Dendritic cell treated with granulocyte-macrophage colony-stimulating factor and Interleukin-4, amounts not matched to agents 40 ng/mL and 50 ng/mL, for 4 days (primary cell): ENCODE results near the gene LRRC4C.

Experiments used
- H3K27ac Mint-ChIP-seq: one replicate; pipeline ENCODE4 v1.8.0; 2022; ENCODE audit warnings: mild to moderate bottlenecking, mixed read lengths
- H3K27me3 Mint-ChIP-seq: one replicate; pipeline ENCODE4 v1.8.0; 2022; ENCODE audit warnings: mild to moderate bottlenecking, mixed read lengths
- H3K36me3 Mint-ChIP-seq: one replicate; pipeline ENCODE4 v1.8.0; 2022; ENCODE audit warnings: low read depth, mixed read lengths
- H3K4me1 Mint-ChIP-seq: one replicate; pipeline ENCODE4 v1.8.0; 2022; ENCODE audit warnings: low read depth, mixed read lengths
- H3K4me3 Mint-ChIP-seq: one replicate; pipeline ENCODE4 v1.8.0; 2022; ENCODE audit warnings: mild to moderate bottlenecking, moderate library complexity, mixed read lengths
- H3K9me3 Mint-ChIP-seq: one replicate; pipeline ENCODE4 v1.8.0; 2022; ENCODE audit warnings: mixed read lengths
- intact Hi-C: fragments of 100-400 bp; cut with micrococcal nuclease; formaldehyde crosslinking; loops from one replicate; pipeline ENCODE4 v1.15.0; 2022

LRRC4C gene

GRCh38 chr11:40686765-40687164, 772.7 kb downstream of the LRRC4C start:
- Mint-ChIP-seq H3K36me3 (no peaks in the 10 kb centered on the region), H3K4me3 (no peak overlapping the region), H3K4me1 (no peaks in the 10 kb centered on the region), H3K27me3 (no peaks in the 10 kb centered on the region), H3K9me3 (peaks cover 8% of the 10 kb centered on the region), H3K27ac (no peak overlapping the region)
- intact Hi-C loops, result no loop called here

DNA sequence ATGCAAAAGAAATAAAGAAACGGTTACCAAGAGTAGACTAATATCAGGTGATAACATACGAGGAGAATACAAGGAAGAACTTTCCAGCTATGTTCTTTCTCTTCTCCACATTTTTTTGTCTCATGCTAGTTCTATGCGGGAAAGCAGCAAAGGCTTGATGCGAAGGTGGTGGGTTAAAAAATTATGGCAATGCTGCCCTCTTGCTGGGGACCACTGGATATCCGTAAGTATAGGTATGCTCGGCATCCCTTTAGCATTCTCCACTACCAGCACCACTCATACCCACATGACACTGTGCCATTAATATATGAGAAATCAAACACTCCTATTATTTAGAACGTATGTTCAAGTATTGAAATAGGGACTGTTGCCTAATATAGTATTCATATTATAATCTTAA, 776.4 kb downstream of the LRRC4C start:
- Mint-ChIP-seq H3K4me3 (no peak overlapping the region), H3K36me3 (no peaks in the 10 kb centered on the region), H3K27me3 (no peaks in the 10 kb centered on the region), H3K27ac (no peak overlapping the region), H3K9me3 (peaks cover 21% of the 10 kb centered on the region), H3K4me1 (no peaks in the 10 kb centered on the region)
- intact Hi-C loops, result no loop called here

DNA sequence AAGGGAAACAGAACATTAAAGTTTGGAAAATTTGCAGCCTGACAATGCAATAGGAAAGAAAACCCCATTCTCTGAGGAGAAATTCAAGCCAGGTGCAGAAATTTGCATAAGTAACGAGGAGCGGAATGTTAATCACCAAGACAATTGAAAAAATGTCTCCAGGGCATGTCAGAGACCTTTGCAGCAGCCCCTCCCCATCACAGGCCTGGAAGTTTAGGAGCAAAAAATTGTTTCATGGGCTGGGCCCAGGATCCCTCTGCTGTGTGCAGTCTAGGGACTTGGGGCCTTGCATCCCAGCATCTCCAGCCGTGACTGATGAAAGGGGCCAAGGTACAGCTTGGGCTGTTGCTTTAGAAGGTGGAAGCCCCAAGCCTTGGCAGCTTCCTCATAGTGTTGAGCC, 780.2 kb downstream of the LRRC4C start:
- Mint-ChIP-seq H3K27ac (no peak overlapping the region), H3K4me3 (no peak overlapping the region), H3K36me3 (no peaks in the 10 kb centered on the region), H3K4me1 (no peaks in the 10 kb centered on the region), H3K9me3 (peaks cover 21% of the 10 kb centered on the region), H3K27me3 (no peaks in the 10 kb centered on the region)
- intact Hi-C loops, result no loop called here

- Mint-ChIP-seq H3K27me3 (no peaks in the 10 kb centered on the region), H3K4me3 (no peak overlapping the region), H3K9me3 (peaks cover 56% of the 10 kb centered on the region), H3K36me3 (no peaks in the 10 kb centered on the region), H3K4me1 (no peaks in the 10 kb centered on the region), H3K27ac (no peak overlapping the region)
- intact Hi-C loops, result no loop called here
These were observed 812.2 kb downstream of the LRRC4C start for GRCh38 chr11:40647295-40647694.

DNA sequence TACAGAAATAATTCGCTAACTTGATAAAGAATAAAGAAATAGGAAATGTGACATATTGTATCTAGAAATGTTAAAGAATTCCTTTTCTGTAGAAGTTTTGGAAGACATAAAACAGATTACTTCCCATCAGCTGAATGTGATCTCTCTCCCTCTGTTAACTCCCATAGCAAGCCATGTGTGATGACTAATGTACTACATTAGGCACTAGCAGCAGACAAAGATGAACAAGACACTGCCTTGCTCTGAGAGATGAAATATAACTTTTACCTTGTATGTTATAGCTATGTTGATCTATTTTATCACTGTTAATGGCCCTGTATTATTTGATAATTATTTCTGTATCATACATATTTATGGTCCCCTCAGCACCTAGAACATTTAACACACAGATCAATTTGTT, 817.2 kb downstream of the LRRC4C start:
- H3K27me3 Mint-ChIP-seq, result no peaks in the 10 kb centered on the region
- no peak overlapping the region for H3K4me3 Mint-ChIP-seq
- intact Hi-C loops, result no loop called here
- H3K27ac Mint-ChIP-seq, result no peak overlapping the region
- H3K4me1 Mint-ChIP-seq, result no peaks in the 10 kb centered on the region
- H3K9me3 Mint-ChIP-seq, result peaks cover 27% of the 10 kb centered on the region
- no peaks in the 10 kb centered on the region for H3K36me3 Mint-ChIP-seq

DNA sequence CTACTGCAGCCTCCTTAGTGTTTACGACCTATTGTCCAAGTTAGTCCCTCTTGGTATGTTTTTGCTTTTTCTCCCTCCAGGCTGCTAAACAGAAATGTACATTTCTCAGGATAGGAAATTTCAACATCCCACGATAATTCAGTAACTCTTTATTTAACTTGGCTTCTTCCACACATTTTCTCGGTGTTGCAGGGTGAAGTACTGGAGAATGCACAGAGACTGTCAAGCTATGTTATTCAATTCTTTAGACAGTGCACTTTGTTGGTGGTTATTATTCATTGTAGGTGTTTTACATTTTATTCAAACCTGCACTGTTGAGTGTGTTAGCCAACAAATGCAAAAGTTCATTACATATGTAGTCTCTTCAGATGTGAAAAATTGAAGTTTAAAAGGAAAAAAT, 839.8 kb downstream of the LRRC4C start:
- peaks cover 12% of the 10 kb centered on the region for H3K9me3 Mint-ChIP-seq
- H3K27me3 Mint-ChIP-seq, result no peaks in the 10 kb centered on the region
- H3K36me3 Mint-ChIP-seq, result no peaks in the 10 kb centered on the region
- no peak overlapping the region for H3K4me3 Mint-ChIP-seq
- H3K4me1 Mint-ChIP-seq, result no peaks in the 10 kb centered on the region
- H3K27ac Mint-ChIP-seq, result no peak overlapping the region
- intact Hi-C loops, result no loop called here

DNA sequence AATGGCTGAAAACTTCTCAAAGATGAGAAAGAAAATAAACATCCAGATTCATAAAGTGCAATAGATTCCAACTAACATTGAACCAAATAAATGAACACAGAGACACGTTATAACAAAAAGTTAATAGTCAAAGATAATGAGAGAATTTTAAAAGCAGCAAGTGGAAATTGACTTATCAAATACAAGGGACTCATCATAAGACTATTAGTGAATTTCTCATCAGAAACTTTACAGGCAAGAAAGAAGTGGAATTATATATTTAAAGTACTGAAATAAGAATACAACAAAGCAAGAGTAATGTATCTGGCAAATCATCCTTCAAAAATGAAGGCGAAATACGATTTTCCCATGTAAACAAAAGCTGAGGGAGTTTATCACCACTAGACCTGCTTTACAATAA, 852.7 kb downstream of the LRRC4C start:
- peaks cover 68% of the 10 kb centered on the region for H3K9me3 Mint-ChIP-seq
- no peaks in the 10 kb centered on the region for H3K4me1 Mint-ChIP-seq
- H3K27me3 Mint-ChIP-seq, result no peaks in the 10 kb centered on the region
- no peaks in the 10 kb centered on the region for H3K36me3 Mint-ChIP-seq
- no peak overlapping the region for H3K4me3 Mint-ChIP-seq
- no peak overlapping the region for H3K27ac Mint-ChIP-seq
- intact Hi-C loops, result no loop called here

DNA sequence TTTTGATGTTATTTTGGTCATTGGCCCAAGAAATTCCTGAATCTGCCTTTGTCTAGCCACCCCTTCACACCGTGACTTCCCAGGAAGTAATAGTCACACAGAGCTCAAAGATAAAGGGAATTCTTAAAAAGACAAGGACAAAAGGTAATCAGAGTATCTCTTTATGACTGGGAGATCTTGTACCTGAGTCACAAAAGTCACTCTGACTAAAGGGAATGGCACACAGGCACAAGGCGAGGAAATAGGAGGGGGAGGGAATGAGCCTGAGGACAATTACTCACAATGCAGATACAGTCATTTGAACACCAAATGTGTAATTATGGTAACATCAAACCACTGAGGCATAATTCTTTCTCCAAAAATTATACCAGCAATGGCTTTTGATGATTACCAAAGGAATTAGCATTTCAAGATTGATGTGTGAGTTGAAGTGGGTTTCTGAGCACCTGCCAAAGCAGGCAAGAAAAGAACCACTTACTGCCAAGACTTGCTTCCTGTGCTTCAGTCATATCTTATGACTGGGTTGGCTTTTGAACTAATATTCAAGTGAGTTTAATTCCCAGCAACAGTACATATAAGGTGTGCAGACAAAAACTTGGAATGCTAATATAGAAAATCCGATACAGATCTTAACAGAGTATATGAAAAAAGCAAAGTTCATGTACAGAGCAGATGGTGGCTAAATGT, 856.4 kb downstream of the LRRC4C start:
- peaks cover 64% of the 10 kb centered on the region for H3K9me3 Mint-ChIP-seq
- H3K4me1 Mint-ChIP-seq, result no peaks in the 10 kb centered on the region
- H3K36me3 Mint-ChIP-seq, result no peaks in the 10 kb centered on the region
- intact Hi-C loops, result no loop called here
- H3K27me3 Mint-ChIP-seq, result no peaks in the 10 kb centered on the region
- H3K27ac Mint-ChIP-seq, result no peak overlapping the region
- H3K4me3 Mint-ChIP-seq, result no peak overlapping the region

GRCh38 chr11:40597546-40598113, 861.8 kb downstream of the LRRC4C start:
- no peaks in the 10 kb centered on the region for H3K27me3 Mint-ChIP-seq
- peaks cover 34% of the 10 kb centered on the region for H3K9me3 Mint-ChIP-seq
- intact Hi-C loops, result no loop called here
- H3K4me1 Mint-ChIP-seq, result no peaks in the 10 kb centered on the region
- no peaks in the 10 kb centered on the region for H3K36me3 Mint-ChIP-seq
- H3K4me3 Mint-ChIP-seq, result no peak overlapping the region
- H3K27ac Mint-ChIP-seq, result no peak overlapping the region

GRCh38 chr11:40573254-40573891, 886.1 kb downstream of the LRRC4C start:
- Mint-ChIP-seq H3K27ac (no peak overlapping the region), H3K36me3 (no peaks in the 10 kb centered on the region), H3K4me3 (no peak overlapping the region), H3K9me3 (no peaks in the 10 kb centered on the region), H3K4me1 (no peaks in the 10 kb centered on the region), H3K27me3 (no peaks in the 10 kb centered on the region)
- intact Hi-C loops, result no loop called here

DNA sequence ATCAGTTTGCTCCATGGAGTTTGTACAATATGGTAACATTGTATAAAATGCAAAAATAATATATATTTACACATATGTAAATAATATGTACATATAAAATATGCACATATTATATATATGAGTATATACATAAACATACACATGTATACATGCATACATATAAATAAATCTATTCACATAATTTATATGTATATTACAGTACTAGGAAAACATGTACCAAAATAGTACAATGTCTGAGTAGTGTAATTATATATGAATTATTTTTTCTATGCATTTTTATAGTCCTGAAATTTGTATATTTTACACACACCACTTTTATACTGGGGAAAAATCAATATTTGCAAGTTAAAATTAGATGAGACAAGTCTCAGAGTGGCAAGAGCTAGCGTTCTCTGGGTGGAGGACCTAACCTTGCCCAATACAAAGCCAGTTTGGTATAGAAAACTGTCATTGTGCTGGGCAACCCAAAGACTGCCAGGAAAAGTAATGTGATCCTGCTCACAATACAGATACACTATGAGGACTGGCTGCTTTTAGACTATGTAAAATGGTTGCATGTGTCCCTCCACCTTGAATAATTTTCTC, 889.4 kb downstream of the LRRC4C start:
- intact Hi-C loops, result no loop called here
- Mint-ChIP-seq H3K27me3 (no peaks in the 10 kb centered on the region), H3K27ac (no peak overlapping the region), H3K36me3 (no peaks in the 10 kb centered on the region), H3K4me3 (no peak overlapping the region), H3K4me1 (no peaks in the 10 kb centered on the region), H3K9me3 (no peaks in the 10 kb centered on the region)

DNA sequence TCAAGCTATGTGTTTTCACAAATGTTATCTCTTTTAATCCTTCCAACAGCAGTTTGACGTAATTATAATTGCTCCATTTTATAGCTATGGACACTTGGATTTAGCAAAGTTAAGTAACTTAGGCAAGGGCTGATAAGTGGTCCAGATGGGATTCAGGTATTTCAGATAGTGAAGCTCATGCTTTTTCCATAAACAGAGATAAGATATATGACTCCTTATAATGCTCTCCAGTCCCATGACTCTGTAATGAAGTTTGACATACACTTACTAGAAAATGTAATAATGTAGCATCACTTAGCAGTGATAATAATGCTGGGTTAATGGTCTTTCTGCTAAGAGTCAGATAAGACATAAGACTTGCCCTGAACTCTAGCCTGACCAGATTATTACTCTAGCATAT, 892.1 kb downstream of the LRRC4C start:
- intact Hi-C loops, result no loop called here
- H3K4me1 Mint-ChIP-seq, result no peaks in the 10 kb centered on the region
- no peaks in the 10 kb centered on the region for H3K36me3 Mint-ChIP-seq
- peaks cover 17% of the 10 kb centered on the region for H3K9me3 Mint-ChIP-seq
- H3K4me3 Mint-ChIP-seq, result no peak overlapping the region
- H3K27me3 Mint-ChIP-seq, result no peaks in the 10 kb centered on the region
- H3K27ac Mint-ChIP-seq, result no peak overlapping the region

DNA sequence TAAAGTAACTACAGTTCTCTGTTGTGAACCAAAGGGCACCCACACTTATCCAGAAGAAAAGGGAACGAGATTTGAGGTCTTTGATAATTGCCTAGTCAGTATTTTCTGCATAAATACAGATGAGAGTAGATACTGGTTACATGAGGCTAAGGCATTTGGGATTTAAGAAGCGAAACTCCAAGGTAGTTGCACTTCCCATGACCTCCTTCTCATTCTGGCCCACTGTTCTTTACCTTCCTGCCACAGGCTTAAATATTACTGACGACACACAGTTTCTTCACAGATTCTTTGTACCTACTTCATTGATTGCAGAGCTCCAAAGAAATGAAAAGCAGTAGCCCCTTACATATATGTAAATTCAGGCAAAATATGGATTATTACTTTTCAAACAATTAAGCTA, 915.3 kb downstream of the LRRC4C start:
- no peaks in the 10 kb centered on the region for H3K27me3 Mint-ChIP-seq

GRCh38 chr11:40542821-40543220, 916.6 kb downstream of the LRRC4C start:
- Mint-ChIP-seq H3K27ac (no peak overlapping the region), H3K4me3 (no peak overlapping the region)

More for the DNA sequence above, 915.3 kb downstream of the LRRC4C start:
- peaks cover 35% of the 10 kb centered on the region for H3K9me3 Mint-ChIP-seq
- H3K4me3 Mint-ChIP-seq, result no peak overlapping the region
- intact Hi-C loops, result no loop called here
- no peak overlapping the region for H3K27ac Mint-ChIP-seq
- no peaks in the 10 kb centered on the region for H3K4me1 Mint-ChIP-seq
- no peaks in the 10 kb centered on the region for H3K36me3 Mint-ChIP-seq

More at GRCh38 chr11:40542821-40543220, 916.6 kb downstream of the LRRC4C start:
- Mint-ChIP-seq H3K4me1 (no peaks in the 10 kb centered on the region), H3K27me3 (no peaks in the 10 kb centered on the region), H3K36me3 (no peaks in the 10 kb centered on the region), H3K9me3 (peaks cover 28% of the 10 kb centered on the region)
- intact Hi-C loops, result no loop called here
